Activated naive CD4-positive, alpha-beta T cell treated with anti-CD3 and anti-CD28 coated beads, Interleukin-2, amount 10 ng/mL, durations not matched to agents 7 days and 5 days (primary cell): Measurements from ENCODE around the gene NINJ2.
A peak's percentile ranks its signal among the peaks of the same experiment; 100 is the strongest.
"Not testable (repeated sequence)": the region's sequence is repeated elsewhere in the genome, so short reads cannot be mapped to it uniquely, and the experiment has no call there.

ENCODE experiments used
- CTCF ChIA-PET: fragments of 350-600 bp; sonication (Branson Sonifier 250); formaldehyde crosslinking; loops from one replicate; lab custom pipeline; 2021; ENCODE audit warnings: antibody characterized with exemption; lab: Charles Lee
- DNase-seq: peaks from one replicate; pipeline ENCODE4 v3.0.0-alpha.2; 2020
- H3K27ac Mint-ChIP-seq: one replicate; pipeline ENCODE4 v1.8.0; 2021; ENCODE audit warnings: mild to moderate bottlenecking, moderate library complexity, mixed read lengths
- H3K27me3 Mint-ChIP-seq: one replicate; pipeline ENCODE4 v1.8.0; 2021; ENCODE audit warnings: mild to moderate bottlenecking, mixed read lengths
- H3K36me3 Mint-ChIP-seq: one replicate; pipeline ENCODE4 v1.8.0; 2021; ENCODE audit warnings: mixed read lengths
- H3K4me1 Mint-ChIP-seq: one replicate; pipeline ENCODE4 v1.8.0; 2021; ENCODE audit warnings: mixed read lengths
- H3K4me3 Mint-ChIP-seq: one replicate; pipeline ENCODE4 v1.8.0; 2021; ENCODE audit warnings: mild to moderate bottlenecking, moderate library complexity, mixed read lengths
- H3K9me3 Mint-ChIP-seq: one replicate; pipeline ENCODE4 v1.8.0; 2021; ENCODE audit warnings: mixed read lengths

NINJ2 gene

GRCh38 chr12:642633-643474, 20.4 kb downstream of the NINJ2 start:
- Mint-ChIP-seq H3K4me1 (peaks cover 60% of the 10 kb centered on the region), H3K9me3 (peaks cover 2% of the 10 kb centered on the region), H3K36me3 (peaks cover 3% of the 10 kb centered on the region), H3K4me3 (peak overlapping the region; percentile 83), H3K27ac (peak overlapping the region; percentile 87), H3K27me3 (no peaks in the 10 kb centered on the region)
- DNase-seq: peak; percentile 85
- CTCF ChIA-PET: interaction anchor here (0.6 to 3.9 kb wide), 6 partner anchors 26 to 111 kb away, joined by 3 to 24 read pairs (median 4); partner anchors contain the start of gene WNK1

GRCh38 chr12:641321-641720, 21.9 kb downstream of the NINJ2 start:
- not testable (repeated sequence) for H3K9me3 Mint-ChIP-seq, DNase-seq, H3K36me3 Mint-ChIP-seq, H3K27ac Mint-ChIP-seq, H3K27me3 Mint-ChIP-seq, H3K4me3 Mint-ChIP-seq
- H3K4me1 Mint-ChIP-seq: peaks cover 54% of the 10 kb centered on the region
- CTCF ChIA-PET: interaction anchor here (2.2 to 3.9 kb wide), 2 partner anchors 65 to 110 kb away, joined by 5 to 24 read pairs; partner anchors contain the start of gene WNK1

GRCh38 chr12:640773-641172, 22.5 kb downstream of the NINJ2 start:
- no peak overlapping the region for H3K4me3 Mint-ChIP-seq
- peaks cover 2% of the 10 kb centered on the region for H3K9me3 Mint-ChIP-seq
- no peak for DNase-seq
- no peaks in the 10 kb centered on the region for H3K27me3 Mint-ChIP-seq
- CTCF ChIA-PET: no interaction called here
- peaks cover 54% of the 10 kb centered on the region for H3K4me1 Mint-ChIP-seq
- H3K27ac Mint-ChIP-seq: peak overlapping the region; percentile 52
- peaks cover 3% of the 10 kb centered on the region for H3K36me3 Mint-ChIP-seq

GRCh38 chr12:639988-640387, 23.3 kb downstream of the NINJ2 start:
- H3K27me3 Mint-ChIP-seq: no peaks in the 10 kb centered on the region
- no peak overlapping the region for H3K4me3 Mint-ChIP-seq
- H3K36me3 Mint-ChIP-seq: peaks cover 3% of the 10 kb centered on the region
- peak overlapping the region; percentile 7 for H3K27ac Mint-ChIP-seq
- H3K9me3 Mint-ChIP-seq: peaks cover 2% of the 10 kb centered on the region
- CTCF ChIA-PET: interaction anchor here (1.0 to 1.1 kb wide), 2 partner anchors 64 to 111 kb away, joined by 4 to 5 read pairs; no protein-coding TSS in a partner anchor
- peaks cover 54% of the 10 kb centered on the region for H3K4me1 Mint-ChIP-seq
- DNase-seq: no peak

GRCh38 chr12:639566-639965, 23.7 kb downstream of the NINJ2 start:
- Mint-ChIP-seq H3K27me3 (no peaks in the 10 kb centered on the region), H3K27ac (no peak overlapping the region), H3K4me3 (no peak overlapping the region), H3K9me3 (peaks cover 2% of the 10 kb centered on the region), H3K36me3 (peaks cover 3% of the 10 kb centered on the region), H3K4me1 (peaks cover 54% of the 10 kb centered on the region)
- no peak for DNase-seq
- CTCF ChIA-PET: interaction anchor here (1.0 to 1.1 kb wide), 2 partner anchors 64 to 112 kb away, joined by 4 to 5 read pairs; no protein-coding TSS in a partner anchor

- peaks cover 3% of the 10 kb centered on the region for H3K36me3 Mint-ChIP-seq
- H3K27me3 Mint-ChIP-seq: no peaks in the 10 kb centered on the region
- CTCF ChIA-PET: interaction anchor here (1.0 to 1.1 kb wide), 2 partner anchors 63 to 112 kb away, joined by 4 to 5 read pairs; no protein-coding TSS in a partner anchor
- peaks cover 49% of the 10 kb centered on the region for H3K4me1 Mint-ChIP-seq
- peaks cover 2% of the 10 kb centered on the region for H3K9me3 Mint-ChIP-seq
- DNase-seq: no peak
- H3K27ac Mint-ChIP-seq: no peak overlapping the region
- no peak overlapping the region for H3K4me3 Mint-ChIP-seq
Measured at GRCh38 chr12:638953-639557, 24.2 kb downstream of the NINJ2 start.

GRCh38 chr12:636632-637031, 26.6 kb downstream of the NINJ2 start:
- H3K4me1 Mint-ChIP-seq: peaks cover 35% of the 10 kb centered on the region
- no peaks in the 10 kb centered on the region for H3K27me3 Mint-ChIP-seq
- peaks cover 3% of the 10 kb centered on the region for H3K36me3 Mint-ChIP-seq
- CTCF ChIA-PET: no interaction called here
- H3K27ac Mint-ChIP-seq: no peak overlapping the region
- no peak overlapping the region for H3K4me3 Mint-ChIP-seq
- DNase-seq: no peak
- H3K9me3 Mint-ChIP-seq: peaks cover 2% of the 10 kb centered on the region

GRCh38 chr12:633731-634130, 29.5 kb downstream of the NINJ2 start:
- Mint-ChIP-seq H3K4me1 (peaks cover 13% of the 10 kb centered on the region), H3K9me3 (no peaks in the 10 kb centered on the region), H3K27me3 (peaks cover 3% of the 10 kb centered on the region), H3K27ac (no peak overlapping the region), H3K36me3 (no peaks in the 10 kb centered on the region), H3K4me3 (no peak overlapping the region)
- CTCF ChIA-PET: interaction anchor here (1.6 kb wide), 1 partner anchor 19 kb away, joined by 7 read pairs; no protein-coding TSS in a partner anchor
- DNase-seq: no peak

- DNase-seq: no peak
- CTCF ChIA-PET: interaction anchor here (1.6 to 1.9 kb wide), 2 partner anchors 18 to 56 kb away, joined by 4 to 7 read pairs; no protein-coding TSS in a partner anchor
- no peaks in the 10 kb centered on the region for H3K9me3 Mint-ChIP-seq
- H3K27me3 Mint-ChIP-seq: peaks cover 3% of the 10 kb centered on the region
- H3K27ac Mint-ChIP-seq: no peak overlapping the region
- peaks cover 7% of the 10 kb centered on the region for H3K4me1 Mint-ChIP-seq
- no peaks in the 10 kb centered on the region for H3K36me3 Mint-ChIP-seq
- H3K4me3 Mint-ChIP-seq: no peak overlapping the region
Measured at GRCh38 chr12:632102-632696, 31.0 kb downstream of the NINJ2 start.

- Mint-ChIP-seq H3K36me3 (no peaks in the 10 kb centered on the region), H3K27ac (no peak overlapping the region), H3K4me1 (peaks cover 7% of the 10 kb centered on the region), H3K4me3 (no peak overlapping the region), H3K27me3 (peaks cover 3% of the 10 kb centered on the region), H3K9me3 (no peaks in the 10 kb centered on the region)
- no peak for DNase-seq
- CTCF ChIA-PET: interaction anchor here (1.2 to 1.9 kb wide), 2 partner anchors 16 to 55 kb away, joined by 3 to 4 read pairs; no protein-coding TSS in a partner anchor
Measured at GRCh38 chr12:630656-631632, 32.3 kb downstream of the NINJ2 start.

- not testable (repeated sequence) for H3K4me3 Mint-ChIP-seq, H3K36me3 Mint-ChIP-seq, H3K27me3 Mint-ChIP-seq, H3K9me3 Mint-ChIP-seq, DNase-seq, H3K27ac Mint-ChIP-seq
- H3K4me1 Mint-ChIP-seq: peaks cover 13% of the 10 kb centered on the region
- CTCF ChIA-PET: interaction anchor here (1.2 kb wide), 1 partner anchor 123 kb away, joined by 3 read pairs; no protein-coding TSS in a partner anchor
Measured at GRCh38 chr12:628742-629078, 34.5 kb downstream of the NINJ2 start.

GRCh38 chr12:627863-628741, 35.1 kb downstream of the NINJ2 start:
- Mint-ChIP-seq H3K27ac (no peak overlapping the region), H3K36me3 (no peaks in the 10 kb centered on the region), H3K27me3 (peaks cover 3% of the 10 kb centered on the region), H3K4me3 (no peak overlapping the region), H3K9me3 (no peaks in the 10 kb centered on the region), H3K4me1 (peaks cover 19% of the 10 kb centered on the region)
- CTCF ChIA-PET: interaction anchor here (1.1 to 1.2 kb wide), 2 partner anchors 13 to 123 kb away, joined by 3 read pairs; no protein-coding TSS in a partner anchor
- DNase-seq: no peak
